ENCODE data around the gene TMEM101.

DNA sequence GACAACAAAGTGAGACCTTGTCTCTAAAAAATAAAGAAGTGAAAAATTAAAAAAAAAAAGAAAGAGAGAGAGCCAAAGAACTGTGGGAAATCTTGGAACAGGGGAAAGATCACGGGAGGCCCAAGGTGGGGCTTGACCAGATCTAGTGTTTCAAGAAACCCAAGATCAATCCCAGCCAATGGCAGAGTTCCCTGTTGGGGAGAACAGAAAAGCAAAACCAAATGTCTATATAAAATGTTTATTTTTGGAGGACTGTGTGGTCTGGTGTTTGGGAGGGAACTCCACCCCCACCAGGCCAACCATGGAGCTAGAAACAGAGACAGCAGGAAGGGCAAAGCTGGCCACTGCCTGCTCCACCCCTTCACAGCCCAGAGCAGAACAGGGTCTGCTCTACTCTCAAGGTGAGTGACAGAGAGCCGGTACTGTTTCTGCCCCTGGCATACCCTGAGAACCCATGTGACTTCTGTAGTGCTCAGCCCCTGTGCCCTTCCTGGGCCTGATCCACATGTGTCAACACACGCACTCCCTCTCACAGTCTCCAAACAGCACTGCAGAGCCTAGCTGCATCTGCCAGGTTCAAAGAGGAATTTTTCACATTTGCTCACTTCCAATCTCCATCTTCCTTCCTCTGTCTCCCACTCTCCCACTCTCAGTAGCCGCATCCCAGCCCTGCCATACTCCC lies 3.7 kb downstream of the TMEM101 start:
- TF ChIP-seq POLR2AphosphoS5 (IDR thresholded peaks at IDR 0.05) (no peak), CTCF (IDR thresholded peaks at IDR 0.05) (no peak), POLR2A (IDR thresholded peaks at IDR 0.05) (no peak)

Measured in breast epithelium (tissue), 3 donors.